ENCODE data around the gene ATP8B3.
A peak's percentile ranks its signal among the peaks of the same experiment; 100 is the strongest.

The ATP8B3 gene

DNA sequence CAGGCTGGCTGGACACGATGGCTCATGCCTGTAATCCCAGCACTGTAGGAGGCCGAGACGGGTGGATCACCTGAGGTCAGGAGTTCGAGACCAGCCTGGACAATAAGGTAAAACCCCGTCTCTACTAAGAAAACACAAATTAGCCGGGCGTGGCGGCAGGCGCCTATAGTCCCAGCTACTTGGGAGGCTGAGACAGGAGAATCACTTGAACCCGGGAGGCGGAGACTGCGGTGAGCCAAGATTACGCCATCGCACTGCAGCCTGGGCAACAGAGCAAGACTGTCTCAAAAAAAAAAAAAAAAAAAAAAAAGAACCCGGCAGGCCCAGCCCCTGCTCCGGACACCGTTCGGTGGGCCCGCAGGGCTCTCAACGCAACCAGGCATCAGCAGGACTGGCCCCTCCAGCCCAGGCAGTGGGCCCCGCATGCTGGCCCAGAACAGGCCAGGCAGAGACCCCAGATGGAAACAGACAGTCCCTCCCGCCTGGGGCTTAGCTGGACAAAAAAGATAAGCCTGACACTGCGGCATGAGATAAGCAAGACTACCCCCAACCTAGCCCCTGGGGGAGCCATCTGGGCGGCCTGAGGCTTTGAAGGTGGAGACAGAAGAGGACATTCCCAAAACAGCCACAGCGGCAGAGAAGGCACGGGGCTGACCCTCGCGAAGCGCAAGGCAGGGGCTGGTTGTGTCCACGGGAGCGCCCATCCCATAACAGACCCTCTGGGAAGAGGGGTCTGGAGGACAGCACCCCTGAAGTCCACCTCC lies 24.6 kb upstream of the ATP8B3 start:
- DNase-seq = no peak

DNA sequence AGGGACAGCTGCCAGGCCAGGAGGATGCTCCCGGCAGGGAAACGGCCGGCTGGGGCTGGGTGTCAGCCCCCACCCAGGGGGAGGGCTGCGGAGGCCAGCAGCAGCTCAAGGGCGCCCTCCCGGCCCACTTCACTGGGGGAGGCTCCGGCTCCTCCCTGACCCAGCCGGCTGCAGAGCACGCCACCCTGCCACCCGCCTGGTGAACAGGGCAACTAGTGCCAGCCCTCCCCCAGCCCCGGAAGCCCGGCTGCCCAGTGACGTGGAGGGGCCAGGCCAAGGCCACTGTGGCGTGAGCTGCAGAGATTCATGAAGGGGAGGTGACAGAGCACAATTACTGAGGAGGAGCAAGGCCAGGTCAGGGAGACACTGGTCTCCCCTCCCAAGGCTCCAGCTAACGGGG lies 21.5 kb upstream of the ATP8B3 start:
- no peak for DNase-seq

DNA sequence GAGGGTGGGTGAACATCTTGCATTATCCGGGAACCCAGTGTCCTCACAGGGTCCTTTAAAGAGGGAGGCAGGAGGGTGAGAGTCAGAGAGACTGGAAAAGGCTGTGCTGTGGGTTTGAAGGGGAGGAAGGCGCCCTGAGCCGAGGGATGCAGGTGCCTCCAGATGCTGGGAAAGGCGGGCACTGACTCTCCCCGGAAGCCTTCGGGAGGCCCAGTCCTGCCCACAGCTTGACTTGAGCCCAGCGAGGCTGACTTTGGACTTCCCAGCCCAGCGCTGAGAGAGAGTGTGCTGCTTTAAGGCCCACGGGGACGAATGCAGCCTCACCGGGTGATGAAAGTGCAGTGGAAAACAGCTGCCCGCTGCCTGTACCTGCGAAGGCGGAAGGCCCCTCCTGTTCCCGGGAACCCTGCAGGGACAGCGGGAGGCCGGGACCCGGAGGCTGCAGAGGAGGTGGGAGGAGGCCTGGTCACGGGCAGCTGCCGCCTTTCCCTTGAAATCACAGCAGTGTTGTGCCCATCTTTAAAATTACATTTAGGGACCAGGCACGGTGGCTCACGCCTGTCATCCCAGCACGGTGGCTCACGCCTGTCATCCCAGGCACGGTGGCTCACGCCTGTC lies 20.1 kb upstream of the ATP8B3 start:
- no peak for DNase-seq

DNA sequence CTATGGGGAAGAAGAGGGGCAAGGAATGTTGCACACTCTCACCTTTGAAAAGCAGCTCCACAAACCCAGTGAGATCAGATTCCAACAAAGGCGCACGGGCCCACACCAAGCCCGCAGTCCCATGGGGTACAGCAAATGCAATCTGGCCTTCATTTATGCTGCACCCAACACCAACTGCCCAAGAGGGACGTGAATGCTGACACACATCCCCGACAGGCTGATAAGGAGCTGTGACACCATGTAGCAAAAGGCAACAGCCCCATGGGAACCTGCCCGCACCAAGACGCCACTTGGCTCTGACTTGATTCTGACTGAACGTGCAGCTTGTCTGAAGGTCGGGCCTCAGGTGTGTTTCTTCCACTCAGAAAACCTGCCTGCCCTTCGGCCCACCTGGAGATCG lies 18.9 kb upstream of the ATP8B3 start:
- DNase-seq = no peak

DNA sequence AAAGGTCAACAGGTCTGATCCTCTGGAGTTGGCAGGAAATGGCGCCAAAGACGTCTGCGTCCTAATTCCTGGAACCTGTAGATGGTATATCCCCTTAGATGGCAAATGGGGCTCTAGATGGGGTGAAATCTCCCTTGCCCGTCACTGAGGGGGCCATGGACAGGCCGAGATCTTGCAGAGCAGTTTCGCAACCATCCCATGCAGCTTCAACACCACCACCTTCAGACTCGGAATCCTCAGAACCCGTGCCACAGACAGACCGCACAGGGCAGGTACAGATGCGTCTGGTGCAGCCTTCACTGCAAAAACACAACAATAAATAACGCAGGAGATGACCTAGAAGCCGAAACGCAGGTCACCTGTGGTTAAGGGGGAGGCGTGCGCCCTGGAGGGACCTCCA lies 18.5 kb upstream of the ATP8B3 start:
- DNase-seq = no peak

DNA sequence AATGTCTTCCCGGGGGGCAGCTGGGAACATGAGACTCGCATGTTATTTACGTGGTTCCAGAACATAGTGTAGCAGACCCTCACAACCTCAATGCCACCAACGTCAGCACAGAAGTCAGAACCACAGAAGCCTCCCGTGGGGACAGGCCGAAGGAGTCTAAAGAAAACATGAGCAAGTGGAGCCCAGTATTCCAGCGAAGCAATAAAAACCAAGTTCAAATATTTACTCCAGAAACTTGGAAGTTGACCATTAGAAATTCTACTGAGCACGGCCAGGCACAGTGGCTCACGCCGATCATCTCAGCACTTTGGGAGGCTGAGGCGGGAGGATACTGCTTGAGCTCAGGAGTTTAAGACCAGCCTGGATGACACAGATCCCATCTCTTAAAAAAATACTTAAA lies 17.9 kb upstream of the ATP8B3 start:
- no peak for DNase-seq

DNA sequence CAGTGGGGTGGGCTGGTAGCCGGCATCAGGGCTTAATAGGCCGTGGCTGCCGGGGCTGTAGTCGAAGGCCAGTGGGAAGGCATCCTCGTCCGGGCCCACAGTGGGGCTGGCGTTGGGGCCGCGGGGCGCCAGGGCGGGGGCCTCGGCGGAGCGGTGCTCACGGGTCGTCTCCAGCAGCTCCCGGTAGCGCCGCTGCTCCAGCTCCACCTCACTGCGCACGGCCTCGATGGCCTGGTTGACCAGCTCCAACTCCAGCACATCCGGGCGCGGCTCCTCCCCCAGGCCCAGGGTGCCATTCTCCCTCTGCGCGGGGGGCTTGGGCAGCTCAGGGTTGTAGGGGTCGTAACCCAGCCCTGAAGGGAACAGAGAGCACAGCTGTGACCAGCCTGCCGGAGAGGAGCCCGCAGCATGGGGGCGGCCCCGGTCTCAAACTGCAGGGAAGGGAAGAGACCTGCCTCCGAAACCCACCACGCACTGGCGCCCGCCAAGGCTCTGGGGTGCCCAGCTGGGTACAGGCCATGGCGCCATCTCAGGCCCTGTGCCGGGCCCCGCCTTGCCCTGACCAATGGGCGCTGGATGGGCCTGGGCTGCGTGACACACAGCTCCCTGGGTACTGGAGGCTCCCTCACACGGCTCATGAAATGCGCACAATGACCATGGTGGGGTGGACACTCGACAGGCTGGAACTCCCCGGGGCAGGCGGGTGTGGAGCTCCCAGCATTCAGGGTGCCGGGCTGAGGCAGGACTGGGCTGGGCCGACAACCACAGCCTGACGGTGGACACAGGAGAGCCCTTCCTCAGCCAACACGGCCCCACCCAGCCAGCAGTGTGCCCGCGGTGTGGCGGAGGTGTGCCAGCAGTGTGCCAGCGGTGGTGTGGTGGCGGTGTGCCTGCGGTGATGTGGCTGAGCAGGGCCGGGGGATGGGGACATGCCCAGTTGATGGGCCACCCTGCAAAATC lies 16.5 kb upstream of the ATP8B3 start:
- DNase-seq = no peak

DNA sequence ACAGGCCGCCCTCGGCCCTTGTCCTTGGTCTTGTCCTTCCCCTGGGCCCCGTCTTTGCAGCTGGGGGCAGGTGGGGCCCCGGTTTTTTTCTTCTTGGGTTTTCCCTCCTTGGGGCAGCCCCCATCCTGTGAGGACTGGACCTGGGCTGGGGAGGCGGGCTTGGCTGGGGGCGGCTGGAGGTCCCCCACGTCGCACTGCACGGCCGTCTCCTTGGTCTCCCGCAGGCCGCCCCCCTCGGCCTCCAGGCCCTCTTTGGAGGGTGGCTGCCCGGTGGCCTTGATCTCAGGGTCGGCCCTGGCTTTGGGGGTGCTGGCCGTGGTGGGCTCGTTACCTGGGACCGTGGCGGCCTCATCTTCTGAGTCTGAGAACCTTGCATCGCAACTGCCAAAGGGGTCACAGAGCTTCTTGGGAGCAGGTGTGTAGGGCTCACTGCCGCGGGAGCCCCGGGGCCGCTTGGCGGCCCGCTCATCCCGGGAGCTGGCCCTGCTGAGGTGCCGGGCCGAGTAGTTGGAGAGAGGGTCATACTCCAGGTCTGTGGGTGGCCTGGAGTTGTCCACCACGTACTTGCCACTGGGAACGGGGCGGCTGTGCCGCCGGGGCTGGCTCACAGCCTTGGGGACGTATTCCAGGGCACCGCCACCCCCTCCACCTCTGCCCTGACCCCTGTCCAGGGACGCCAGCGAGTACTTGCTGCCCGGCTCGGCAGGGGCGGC lies 15.6 kb upstream of the ATP8B3 start:
- no peak for DNase-seq

DNA sequence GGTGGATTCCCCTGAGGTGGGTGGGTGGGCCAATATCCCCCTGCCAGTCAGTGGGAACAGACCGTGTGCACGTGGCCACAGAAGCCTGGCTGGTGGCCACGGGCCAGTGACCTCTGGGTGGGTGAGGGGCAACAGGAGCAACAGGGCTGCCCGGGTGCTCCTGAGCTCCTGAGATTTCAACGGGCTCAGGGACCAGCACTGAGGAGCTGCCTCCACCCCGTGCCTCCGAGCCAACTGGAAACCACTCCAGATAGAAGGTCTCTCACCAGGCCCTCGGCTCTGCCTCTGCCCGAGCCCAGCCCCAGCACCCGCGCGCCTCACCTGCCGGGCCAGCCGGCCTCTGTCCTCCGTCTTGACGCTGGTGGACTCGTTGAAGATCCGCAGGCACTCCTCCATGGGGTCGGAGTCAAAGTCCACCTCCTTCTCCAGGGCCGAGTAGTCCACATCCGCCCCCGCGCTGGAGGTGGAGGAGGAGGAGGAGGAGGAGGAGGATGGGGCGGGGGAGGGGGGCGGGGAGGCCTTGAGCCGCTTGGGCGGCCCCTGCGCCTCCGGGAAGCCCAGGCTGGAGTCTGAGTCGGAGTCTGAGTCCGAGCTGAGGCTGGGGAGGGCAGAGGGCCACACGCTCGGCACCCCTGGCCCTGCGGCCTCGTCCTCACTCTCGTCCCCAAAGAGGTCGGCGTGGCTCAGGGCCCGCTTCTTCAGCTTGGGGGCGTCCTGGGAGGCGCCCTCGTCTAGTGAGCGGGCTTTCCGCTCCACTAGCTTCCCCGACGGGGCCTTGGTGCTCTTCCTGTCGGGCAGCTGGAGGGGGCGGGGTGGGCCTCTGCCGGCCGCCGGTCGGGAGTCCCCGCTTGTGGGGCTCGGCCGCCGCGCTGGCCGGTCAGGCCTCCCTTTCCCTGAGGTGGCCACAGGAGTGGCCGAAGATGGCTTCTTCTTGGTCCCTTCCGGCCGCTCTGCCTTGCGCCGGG lies 14.8 kb upstream of the ATP8B3 start:
- DNase-seq = no peak

DNA sequence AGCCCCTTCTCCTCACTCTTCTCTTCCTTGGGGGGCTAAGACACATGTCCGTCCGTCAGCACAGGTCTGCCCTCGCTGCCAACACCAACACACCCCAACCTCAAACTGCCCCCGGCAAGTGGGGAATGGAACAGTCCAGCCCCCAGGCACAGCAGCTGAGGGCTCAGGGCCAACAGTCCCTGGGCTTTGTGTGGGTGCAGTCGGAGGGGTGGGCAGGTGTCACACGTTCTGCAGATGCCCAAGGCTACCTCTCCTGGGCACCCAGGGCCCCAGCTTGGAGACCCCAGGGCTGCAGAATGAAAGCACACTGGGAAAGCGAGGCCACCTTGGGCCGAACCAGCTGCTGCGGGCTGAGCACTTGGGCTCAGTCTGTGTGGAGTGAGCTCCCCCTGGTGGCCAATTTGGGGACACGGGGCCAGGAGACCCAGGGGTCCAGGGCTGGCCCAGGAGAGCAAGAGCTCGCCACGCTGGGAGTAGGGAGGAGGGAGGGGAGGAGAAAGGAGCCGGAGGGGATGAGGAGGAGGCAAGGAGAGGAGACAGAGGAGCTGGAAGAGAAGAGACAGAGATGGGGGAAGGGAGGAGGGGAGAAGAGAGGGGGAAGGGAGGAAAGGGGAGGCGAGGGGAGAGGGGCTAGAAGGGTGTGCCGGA lies 14.0 kb upstream of the ATP8B3 start:
- DNase-seq = peak; percentile 15 to 80

DNA sequence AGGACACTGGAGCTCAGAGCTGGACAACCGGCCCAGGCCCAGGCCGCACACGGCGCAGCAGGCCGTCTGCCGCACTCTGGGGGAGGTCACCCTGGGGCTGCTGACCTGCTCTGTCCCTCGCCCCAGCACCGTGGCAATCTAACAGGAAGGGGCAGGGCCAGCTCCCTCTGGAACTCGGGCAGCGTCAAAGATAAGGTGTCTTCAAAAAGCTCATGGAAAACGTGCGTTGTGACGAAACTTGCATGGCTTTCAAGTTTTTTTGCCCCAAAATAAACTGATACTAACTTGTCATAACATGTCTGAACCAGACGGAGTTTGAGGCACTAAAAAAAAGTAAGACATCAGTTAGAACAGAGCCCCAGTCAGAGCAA lies 12.2 kb upstream of the ATP8B3 start:
- no peak for DNase-seq

DNA sequence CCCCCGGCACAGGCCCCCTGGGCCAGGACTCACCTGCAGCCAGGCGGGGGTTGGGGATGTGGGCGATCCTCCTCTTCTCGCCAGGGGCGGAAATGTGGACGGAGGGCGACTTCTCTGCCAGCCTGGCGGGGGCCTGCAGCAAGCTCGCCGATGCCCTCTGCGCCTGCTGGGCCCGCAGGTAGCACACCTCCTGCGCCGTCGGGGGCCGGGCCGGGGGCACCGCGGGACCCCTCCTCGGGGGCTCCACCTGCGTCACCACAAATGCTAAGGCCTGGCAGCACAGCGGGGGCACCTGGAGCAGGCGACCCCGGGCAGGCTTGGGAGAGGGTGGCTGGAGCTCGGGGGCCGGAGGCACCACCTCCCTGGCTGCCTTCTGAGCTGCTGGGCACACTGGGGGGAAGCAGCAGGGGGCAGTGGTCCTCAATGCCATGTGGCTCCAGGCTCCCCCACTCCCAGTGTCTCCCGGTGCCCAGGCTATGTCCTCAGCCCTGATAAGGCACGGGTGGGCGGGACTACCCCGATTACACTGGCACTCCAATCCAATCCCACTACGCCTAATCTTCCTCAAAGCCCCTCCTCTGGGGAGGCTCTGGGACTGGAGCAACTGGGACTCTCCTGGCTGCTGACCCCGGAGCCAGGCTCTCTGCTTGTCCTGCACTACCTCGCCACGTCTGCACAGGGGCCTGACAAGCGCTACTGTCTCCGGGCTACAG lies 11.6 kb upstream of the ATP8B3 start:
- DNase-seq = no peak

DNA sequence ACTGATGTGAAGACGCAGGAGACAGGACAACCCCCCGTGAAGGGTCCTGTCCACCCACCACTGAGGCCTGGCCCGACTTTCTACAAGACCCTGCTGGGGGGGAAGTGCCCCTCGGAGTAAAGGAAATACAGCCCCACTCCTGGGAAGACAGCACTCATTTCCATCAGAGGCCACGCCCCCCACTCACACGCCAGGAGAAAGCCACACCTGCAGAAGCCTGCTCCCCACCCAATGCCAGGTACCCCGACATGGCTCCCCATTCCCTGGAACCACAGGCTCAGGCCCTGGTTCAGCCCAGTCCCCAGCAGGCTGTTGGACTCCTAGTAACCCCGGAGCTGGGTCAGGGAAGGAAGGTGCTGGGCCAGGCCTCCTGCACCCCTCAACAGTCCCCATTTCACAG lies 10.9 kb upstream of the ATP8B3 start:
- no peak for DNase-seq

DNA sequence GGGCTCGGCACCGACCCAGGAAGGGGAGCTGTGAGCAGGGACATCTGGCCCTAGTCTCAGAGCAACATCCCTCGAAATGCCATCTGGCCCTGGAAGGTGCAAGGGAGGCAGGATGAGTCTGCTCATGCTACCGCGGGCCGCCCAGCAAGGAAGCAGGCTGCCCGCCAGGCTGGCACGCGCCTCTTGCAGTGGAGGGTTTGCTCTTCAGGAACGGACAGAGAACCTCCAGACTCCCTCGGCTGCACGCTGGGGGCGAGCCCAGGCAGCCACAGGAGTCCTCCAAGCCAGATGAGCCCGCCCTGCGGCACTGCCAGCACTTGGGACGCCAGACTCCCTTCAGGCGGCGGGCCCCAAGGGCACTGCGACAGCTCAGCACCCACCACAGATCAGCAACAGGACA lies 10.1 kb upstream of the ATP8B3 start:
- no peak for DNase-seq

DNA sequence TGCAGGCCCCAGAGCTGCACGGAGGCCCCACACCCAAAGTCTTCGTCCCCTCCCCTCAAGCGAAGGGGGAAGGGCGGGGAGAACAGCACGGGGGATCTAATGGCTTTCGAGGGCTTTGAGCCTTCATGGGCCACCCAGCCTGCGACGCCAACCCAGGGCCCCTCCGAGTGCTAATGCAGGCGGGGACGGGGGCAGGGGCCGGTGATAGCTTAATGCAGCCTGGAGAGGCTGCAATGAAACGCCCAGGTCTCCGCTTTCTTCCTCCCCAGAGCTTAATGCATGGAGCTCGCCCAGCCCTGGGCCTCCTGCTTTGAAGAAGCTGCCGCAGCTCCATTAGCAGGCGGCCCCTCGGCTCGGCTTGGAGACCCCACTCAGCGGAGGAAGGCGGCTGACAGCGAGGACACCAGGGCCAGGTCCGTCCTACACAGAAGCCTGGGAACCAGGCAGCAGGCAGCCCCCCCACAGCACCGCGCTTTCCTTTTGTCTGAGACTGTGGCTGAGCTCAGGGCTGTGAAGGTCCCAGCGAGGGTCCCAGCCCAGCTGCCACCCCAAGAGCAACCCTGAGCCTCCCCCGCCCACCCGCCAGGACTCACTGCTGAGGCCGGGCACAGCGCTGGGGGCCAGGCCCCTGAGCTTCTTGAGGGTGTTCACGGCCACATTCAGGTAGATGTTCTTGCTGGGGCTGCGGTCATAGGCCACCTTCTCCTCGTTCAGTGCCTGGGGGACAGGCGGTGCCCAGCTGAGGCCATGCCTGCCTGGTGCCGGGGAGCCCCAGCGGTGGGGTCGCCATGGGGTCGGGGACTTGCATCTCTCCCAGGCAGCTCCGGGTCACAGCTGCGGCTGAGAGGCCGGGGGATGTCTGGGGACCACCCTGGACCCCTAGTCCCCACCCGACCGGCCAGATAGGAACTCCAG lies 7.5 kb upstream of the ATP8B3 start:
- DNase-seq = no peak

DNA sequence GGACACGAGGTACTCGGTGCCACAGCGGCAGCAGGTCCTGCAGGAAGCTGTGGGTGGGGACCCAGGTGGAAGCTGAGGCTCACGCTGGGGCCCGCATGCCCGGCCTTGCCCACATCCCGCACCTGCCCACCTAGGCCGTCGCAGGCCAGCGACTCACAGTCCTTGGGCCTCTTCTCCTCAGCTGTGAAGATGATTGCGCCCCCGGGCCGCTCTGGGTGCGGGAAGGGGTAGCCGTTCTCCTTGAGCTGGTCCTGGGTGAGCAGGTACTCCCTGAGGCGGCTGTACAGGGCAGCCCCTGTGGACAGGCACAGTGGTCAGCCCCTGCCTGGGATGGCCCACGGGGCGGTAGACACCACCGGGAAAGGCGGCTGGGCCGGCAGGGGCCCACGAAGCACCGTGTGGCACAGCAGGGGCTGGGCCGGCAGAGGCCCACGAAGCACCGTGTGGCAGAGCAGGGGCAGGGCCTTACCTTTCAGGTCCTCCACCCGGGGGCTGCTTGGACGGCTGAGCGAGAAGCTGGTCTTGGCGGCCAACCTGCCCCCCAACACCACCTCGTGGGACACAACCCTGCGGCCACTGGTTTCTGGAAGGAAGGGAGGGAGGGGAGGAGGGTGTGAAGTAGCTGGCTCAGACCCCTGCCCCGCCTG lies 6.6 kb upstream of the ATP8B3 start:
- no peak for DNase-seq

DNA sequence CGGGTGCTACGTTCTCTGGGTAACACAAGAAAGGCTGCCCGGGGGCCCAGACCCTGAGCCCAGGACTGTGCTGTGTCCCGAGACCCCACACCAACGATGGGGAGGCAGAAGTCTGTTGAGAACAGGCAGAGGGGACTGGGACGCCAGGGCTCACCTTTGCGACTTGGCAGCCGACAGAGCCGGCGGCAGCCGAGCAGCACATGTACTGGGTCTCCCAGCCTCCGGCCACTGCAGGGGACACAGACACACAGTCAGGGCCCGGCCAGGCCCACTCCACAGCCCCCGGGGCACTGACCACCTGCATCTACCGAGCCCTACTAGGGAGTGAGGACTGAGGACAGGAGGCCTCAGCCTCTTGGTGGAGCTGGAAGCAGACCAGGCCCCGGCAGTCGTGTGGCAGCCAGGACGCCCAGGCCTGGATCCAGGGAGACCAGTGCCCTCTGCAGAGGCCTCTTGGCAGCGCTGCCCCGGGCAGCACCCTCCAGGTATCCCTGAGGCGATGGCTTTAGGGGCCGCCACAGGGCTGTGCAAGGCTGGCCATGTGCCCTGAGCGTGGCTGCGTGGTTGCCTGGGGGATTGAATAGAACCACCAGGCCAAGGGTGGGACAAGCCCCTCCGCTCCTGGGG lies 5.6 kb upstream of the ATP8B3 start:
- no peak for DNase-seq

DNA sequence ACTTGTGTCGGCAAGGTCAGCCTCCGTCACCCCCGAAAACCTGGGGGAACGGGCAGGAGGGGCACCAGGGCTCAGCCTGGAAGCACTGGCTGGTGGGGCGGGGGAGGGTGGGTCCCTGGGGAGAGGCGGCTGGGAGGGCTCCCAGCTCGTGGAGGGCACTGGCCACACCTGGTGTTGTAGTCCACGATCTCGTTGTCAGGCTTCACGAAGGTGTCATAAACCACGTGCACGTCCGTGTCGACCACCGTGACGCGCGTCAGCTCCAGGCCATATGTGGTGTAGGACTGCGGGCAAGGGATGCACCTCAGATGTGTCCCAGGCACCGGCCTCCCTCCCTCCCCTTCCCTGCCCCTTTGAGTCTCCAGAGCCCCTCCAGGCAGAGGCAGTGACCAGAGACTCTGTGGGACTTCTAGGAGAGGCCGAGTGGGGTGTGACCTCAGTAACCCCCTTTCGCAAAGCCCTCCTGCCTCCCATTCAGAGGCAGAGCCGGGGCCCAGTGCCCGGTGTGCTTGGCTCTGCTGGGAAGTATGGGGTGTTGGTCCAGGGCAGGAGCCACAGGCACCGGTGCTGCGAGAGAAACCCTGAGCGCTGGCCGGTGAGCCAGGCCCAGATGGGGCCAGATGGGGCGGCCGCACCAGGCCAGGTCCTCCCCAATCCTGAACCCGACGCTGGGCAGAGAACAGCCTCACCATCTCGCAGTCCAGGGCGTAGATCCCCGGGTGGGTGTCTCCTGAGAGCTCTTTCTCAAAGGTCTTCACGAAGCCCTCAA lies 4.6 kb upstream of the ATP8B3 start:
- no peak for DNase-seq
